NCI-H345 treated with DMSO at 0.1 percent for 48 hours (cell line): ENCODE data around the gene RAE1.
"Not testable (repeated sequence)": the region's sequence is repeated elsewhere in the genome, so short reads cannot be mapped to it uniquely, and the experiment has no call there.

ENCODE experiments used
- DNase-seq: peaks from one replicate; lab custom pipeline; 2025; ENCODE audit not compliant: unreplicated experiment; lab: John Stamatoyannopoulos, UW

RAE1 gene

GRCh38 chr20:57326667-57327455 is 24.2 kb upstream of the RAE1 start:
- DNase-seq = peak; percentile 93

DNA sequence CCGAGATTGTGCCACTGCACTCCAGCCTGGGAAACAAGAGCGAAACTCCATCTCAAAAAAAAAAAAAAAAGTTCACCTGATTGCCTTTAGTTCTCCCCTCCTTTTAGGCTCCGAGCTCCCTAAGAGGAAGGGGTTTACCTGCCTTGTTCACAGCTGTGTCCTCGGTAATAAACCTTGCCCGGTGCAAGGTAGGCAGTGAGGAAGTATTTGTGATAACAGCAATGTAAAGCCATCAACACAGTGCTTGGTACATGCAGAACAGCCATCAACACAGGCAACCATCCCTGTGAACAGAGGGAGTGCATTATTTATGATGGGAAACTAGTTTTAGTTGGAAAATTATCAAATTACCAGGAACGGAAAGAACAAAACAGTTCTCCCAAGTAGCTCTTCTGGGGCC is 23.2 kb upstream of the RAE1 start:
- no peak for DNase-seq

DNA sequence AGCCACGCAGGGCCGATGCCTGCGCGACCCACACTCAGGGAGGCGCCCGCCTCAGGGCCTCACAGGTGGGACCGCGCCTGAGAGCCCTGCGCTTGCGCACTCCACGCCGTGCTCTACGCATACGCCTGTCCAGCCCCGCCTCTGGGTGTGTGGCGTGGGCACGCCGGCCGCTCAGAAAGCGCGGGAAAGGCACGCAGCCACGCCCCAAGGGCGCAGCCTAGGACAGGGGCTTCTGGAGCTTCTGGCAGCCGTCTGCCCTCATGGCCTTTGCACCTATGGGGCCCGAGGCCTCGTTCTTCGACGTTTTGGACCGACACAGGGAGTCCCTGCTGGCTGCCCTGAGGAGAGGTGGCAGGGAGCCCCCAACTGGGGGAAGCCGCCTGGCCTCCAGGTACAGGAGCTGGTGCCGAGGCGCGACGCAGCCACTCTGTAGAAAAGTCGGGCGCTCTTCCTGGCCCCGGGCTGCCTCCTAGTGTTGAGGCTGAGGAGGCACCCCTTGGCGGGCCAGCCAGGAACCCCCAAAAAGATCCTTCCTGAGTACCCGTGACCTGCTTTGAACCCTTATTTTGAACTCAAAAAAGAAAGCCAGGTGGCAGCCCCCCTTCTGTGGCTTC is 21.3 kb upstream of the RAE1 start, which contains the start of gene SPO11:
SPO11 (plus strand) TSS at position 196 of the 614 bp plus-strand sequence; CDS start at position 261, 65 bp downstream.
- no peak for DNase-seq

DNA sequence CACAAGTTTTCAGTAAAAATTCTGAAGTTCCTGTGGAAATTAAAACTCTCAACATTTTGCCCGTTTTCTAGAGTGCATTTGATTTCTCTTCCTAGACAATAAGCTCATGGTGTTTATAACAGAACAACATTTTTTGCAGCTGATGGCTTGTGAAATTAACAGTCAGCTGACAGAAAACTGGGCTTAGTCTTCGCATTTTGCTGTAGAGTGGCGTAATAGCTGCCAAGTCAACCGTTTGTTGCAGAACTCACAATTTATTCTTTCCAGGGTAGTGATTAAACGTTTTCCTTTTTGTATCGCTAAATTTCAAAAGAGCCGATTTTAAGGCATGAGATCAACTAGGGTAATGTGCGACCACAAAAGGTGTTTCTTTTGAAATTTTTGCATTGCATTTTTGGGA is 20.1 kb upstream of the RAE1 start:
- no peak for DNase-seq

DNA sequence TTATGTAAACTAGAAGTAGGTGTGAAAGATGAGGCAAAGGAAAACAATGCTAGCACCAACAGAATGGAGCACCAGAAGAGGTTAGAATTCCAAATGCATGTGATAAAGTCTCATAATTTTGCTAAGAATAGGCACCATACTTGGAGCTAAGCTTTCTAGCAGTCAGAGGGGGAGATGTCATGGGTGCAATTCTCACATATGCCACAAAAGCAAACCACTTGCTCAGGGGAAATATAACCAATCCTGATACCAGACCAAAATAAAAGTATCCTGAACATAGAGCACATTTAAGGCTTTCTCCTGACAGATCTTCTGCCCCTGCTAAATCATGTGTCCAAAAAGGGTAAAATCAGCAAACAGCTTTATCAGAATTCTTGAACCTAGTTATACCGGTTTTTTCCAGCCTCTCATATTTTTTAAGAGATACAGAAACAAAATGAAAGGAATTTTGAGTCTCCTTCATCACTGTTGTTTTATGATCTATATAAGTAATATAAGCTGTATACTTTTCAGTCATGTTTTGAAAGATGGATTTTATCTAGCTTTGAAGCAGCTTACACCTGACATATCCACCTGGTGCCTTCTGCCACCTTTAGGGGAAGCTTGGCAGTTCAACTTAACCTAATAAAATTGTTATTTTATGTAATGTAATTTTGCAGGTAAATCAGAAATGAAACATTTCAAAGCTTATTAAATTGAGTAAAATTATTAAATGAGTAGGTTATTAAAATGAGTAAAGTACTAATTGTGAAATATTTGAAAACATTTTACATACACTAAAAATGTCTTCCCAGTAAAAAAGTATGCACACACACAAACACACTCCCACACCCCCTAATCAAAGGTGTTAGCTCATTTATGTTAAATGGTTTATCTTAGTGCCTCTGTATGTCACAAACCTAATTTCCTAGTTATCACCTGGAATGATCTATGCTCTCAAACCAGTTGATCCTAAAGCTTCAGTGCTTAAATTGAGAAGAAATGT is 18.7 kb upstream of the RAE1 start:
- peak; percentile 52 for DNase-seq

DNA sequence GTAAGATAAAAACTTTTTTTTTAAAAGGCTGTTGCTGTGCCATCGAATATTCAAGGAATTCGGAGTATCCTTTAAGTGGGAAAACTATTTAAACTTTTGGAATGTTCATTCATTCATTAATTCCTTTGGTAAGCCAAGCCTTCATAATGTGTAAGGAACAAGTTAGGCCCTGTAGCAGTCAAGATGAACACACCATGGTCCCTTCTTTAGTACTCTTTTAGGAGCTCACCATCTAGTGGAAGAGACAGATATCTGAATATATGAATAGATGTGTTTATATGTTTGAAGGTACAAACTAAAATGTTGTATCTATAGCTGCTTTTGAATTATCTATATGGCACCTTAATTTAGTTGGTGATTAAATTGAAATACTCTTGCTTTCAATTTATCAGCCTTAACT is 15.7 kb upstream of the RAE1 start:
- DNase-seq = no peak

GRCh38 chr20:57341663-57342062 is 9.4 kb upstream of the RAE1 start:
- no peak for DNase-seq

DNA sequence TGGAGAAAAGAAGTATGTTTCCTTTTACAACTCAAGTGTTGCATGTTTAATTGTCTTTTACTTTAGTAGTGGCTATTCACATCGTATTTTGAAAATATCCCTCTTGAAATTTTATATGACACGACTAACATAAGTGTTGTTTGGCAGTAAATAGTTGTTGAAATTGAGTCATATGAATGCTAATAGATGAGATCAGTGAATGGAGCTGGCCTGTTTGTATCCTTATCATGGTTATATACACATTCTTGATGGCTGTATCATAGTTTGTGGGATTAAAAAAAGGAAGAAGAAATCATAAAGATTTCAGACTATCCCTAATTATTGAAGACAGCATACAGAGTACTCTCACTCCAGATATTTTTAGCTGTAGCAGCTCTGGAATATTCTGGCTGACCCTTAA is 8.2 kb upstream of the RAE1 start:
- no peak for DNase-seq

DNA sequence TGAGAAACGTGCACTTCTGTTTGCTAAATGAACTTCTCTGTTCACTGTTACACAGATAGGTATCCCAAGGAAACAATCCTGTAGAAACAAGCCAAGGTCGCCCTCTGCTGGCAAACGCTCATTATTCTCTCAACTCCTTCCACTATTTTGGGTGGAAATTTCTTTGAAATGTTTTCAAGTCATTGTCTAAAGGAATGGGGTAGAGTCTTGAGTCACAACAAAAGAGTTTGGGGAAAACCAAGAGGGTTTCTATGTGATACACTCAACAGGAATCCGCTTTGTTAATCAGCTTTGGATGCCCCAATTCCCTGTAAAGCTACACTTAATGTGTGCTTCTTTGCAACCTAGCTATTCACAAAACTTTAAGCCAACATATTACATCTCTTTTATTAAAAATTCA is 4.6 kb upstream of the RAE1 start:
- peak; percentile 63 for DNase-seq

GRCh38 chr20:57347393-57347792 is 3.7 kb upstream of the RAE1 start:
- DNase-seq = no peak

DNA sequence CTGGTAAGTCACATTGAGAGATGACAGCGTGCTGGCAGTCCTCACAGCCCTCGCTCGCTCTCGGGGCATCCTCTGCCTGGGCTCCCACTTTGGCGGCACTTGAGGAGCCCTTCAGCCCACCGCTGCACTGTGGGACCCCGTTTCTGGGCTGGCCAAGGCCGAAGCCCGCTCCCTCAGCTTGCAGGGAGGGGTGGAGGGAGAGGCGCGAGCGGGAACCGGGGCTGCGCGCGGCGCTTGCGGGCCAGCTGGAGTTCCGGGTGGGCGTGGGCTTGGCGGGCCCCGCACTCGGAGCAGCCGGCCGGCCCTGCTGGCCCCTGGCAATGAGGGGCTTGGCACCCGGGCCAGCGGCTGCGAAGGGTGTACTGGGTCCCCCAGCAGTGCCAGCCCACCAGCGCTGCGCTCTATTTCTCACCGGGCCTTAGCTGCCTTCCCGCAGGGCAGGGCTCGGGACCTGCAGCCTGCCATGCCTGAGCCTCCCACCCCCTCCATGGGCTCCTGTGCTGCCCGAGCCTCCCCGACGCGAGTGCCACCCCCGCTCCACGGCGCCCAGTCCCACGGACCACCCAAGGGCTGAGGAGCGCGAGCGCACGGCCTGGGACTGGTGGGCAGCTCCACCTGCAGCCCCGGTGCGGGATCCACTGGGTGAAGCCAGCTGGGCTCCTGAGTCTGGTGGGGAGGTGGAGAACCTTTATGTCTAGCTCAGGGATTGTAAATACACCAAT is 2.7 kb upstream of the RAE1 start:
- DNase-seq = not testable (repeated sequence)

GRCh38 chr20:57348922-57349574 is 2.0 kb upstream of the RAE1 start:
- not testable (repeated sequence) for DNase-seq

DNA sequence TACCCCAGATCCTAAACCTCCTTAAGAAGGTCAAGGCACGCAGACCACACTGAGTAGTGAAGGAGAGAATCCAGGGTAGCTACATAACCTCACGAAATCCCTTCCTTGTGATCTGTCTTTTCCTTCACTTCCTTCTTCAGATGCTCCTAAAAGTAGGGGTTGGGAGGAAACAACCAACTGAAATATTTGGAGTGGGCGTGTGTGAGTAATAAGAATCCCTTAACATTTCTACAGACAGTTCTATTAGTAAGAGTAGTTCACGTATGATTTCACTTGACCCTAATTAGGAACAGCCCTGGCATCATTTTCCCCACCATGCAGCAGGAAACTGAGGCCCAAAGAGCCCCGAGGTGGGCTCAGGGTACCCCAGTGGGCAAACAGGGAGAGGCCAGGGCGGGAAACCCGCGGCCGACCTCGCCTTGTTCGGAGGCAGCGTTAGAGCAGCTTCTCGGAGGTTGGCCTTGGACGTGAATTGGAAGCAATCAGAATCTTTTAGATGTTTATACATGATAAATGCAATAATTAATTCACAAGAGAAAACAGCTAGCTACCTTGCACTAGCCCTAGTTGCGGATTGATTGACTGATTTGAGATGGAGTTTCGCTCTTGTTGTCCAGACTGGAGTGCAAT is 859 bp upstream of the RAE1 start:
- DNase-seq = no peak

DNA sequence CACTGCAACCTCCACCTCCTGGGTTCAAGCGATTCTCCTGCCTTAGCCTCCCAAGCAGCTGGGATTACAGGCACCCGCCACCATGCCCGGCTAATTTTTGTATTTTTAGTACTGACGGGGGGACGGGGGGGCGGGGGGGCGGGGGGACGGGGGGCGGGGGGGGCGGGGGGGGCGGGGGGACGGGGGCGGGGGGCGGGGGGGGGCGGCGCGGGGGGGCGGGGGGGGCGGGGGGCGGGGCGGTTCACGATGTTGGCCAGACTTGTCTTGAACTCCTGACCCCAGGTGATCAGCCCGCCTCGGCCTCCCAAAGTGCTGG is 371 bp upstream of the RAE1 start:
- DNase-seq = not testable (repeated sequence)

- DNase-seq = no peak
Measured at GRCh38 chr20:57352305-57352704, 1.2 kb downstream of the RAE1 start.

GRCh38 chr20:57353351-57353750 is 2.3 kb downstream of the RAE1 start:
- DNase-seq = no peak

DNA sequence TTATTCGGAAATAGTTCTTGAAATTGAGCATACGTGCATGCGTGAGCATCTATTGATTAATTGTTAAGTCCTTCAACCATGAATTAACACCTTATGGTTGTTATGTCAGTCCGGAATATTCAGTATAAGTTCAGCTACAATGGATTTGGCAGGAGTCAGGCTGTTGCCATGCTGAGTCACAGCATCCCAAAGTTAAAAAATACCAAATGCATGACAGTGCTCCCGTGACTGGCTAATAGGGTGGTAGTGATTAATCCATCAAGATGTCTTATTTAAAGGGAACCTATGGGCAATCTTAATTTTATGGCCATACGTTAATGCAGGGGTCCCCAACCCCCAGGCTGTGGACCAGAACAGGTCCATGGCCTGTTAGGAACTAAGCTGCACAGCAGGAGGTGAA is 10.5 kb downstream of the RAE1 start:
- no peak for DNase-seq

DNA sequence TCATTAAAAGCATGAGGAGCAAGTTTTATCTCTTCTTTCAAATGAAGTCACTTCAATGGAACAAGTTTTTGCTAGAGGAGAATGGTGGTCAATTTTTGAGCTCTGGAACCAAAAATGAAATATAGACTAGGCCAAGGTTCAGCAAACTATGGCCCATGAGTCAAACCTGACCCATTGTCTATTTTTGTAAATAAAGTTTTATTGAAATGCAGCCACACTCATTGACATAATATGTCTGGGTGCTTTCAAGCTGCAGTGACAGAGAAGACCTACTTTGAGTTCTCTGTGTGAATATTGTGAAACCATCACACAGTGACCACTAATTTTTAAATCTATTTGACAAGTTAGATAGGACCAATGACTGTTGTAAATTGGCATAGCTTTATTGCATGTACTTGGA is 13.4 kb downstream of the RAE1 start:
- DNase-seq = no peak

GRCh38 chr20:57369596-57369995 is 18.5 kb downstream of the RAE1 start:
- DNase-seq = no peak

DNA sequence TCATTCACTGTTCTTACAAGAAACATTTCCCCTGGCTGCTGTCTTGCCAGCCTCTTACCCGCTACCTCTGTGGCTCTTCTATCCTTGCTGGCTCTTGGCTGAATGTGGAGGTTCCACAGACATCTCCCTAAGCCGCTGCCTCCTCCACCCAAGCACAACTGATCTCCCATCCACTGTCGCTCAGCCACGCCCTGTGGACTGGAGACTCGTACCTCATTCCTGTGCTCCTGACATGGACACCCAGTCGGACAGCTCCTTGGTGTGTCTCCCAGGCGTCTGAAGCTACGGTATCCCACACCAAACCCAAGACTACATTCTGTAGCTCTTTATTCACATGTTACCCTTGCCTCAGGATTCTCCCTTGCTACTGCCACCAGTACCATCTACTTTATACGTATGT is 19.3 kb downstream of the RAE1 start:
- no peak for DNase-seq
